Measurements from ENCODE around the gene COX6B1.
"Not testable (repeated sequence)": the region's sequence is repeated elsewhere in the genome, so short reads cannot be mapped to it uniquely, and the experiment has no call there.

COX6B1 gene

DNA sequence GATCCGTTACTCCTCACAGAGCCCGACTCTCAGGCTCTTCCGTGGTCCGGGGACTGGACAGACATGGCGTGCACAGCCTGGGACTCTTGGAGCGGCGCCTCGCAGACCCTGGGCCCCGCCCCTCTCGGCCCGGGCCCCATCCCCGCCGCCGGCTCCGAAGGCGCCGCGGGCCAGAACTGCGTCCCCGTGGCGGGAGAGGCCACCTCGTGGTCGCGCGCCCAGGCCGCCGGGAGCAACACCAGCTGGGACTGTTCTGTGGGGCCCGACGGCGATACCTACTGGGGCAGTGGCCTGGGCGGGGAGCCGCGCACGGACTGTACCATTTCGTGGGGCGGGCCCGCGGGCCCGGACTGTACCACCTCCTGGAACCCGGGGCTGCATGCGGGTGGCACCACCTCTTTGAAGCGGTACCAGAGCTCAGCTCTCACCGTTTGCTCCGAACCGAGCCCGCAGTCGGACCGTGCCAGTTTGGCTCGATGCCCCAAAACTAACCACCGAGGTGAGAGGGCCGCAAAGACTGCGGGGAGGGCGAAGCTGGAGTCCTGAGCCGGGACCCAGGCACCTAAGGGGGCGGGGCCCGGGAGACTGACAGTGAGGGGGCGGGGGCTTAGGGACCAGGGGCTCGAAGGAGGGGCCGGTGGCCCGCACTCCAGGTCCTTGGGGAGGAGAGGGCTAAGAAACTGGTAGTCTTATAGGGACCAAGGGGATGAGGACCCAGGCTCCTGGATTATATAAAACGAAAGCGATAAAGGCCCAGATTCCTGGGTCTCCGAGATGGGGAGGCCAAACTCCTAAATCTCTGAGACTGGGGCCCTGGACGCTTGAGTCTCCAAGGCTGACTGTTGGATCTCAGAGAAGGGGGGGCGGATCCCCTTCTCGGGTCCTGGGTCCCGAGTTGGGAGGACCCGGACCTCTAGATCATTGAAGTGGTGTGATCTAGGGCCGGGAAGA, 4.6 kb upstream of the COX6B1 start:
- DNase-seq (ENCODE audit: low read depth) = peak; percentile 43
- H3K4me3 ChIP-seq (ENCODE audit: low read length) = peak overlapping the region; percentile 55
- TF ChIP-seq, protein P1, sequence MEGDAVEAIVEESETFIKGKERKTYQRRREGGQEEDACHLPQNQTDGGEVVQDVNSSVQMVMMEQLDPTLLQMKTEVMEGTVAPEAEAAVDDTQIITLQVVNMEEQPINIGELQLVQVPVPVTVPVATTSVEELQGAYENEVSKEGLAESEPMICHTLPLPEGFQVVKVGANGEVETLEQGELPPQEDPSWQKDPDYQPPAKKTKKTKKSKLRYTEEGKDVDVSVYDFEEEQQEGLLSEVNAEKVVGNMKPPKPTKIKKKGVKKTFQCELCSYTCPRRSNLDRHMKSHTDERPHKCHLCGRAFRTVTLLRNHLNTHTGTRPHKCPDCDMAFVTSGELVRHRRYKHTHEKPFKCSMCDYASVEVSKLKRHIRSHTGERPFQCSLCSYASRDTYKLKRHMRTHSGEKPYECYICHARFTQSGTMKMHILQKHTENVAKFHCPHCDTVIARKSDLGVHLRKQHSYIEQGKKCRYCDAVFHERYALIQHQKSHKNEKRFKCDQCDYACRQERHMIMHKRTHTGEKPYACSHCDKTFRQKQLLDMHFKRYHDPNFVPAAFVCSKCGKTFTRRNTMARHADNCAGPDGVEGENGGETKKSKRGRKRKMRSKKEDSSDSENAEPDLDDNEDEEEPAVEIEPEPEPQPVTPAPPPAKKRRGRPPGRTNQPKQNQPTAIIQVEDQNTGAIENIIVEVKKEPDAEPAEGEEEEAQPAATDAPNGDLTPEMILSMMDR (conservative IDR thresholded peaks at IDR 0.05; ENCODE audit: low read depth, low read length) = no peak

DNA sequence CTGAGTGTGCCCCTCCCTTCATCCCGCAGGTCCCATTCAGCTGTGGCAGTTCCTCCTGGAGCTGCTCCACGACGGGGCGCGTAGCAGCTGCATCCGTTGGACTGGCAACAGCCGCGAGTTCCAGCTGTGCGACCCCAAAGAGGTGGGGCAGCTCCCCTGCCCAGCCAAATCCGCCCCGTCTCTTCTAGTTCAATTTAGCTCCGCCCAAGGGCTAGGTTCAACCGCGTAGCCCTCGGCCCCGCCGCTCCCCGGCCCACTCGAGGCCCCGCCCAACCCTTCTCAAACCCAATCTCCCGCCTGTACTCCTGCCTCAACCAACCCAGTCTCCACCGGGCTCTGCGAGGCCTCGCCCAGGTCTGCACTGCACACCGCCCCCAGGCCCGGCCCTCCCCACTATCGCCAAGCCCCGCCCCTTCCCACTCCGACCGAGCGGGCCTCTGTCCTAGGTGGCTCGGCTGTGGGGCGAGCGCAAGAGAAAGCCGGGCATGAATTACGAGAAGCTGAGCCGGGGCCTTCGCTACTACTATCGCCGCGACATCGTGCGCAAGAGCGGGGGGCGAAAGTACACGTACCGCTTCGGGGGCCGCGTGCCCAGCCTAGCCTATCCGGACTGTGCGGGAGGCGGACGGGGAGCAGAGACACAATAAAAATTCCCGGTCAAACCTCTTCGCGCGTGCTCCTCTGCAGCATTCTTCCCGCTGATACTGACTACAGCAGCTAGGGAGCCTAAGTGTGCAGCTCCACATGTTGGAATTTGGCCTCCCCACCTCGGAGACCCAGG, 3.7 kb upstream of the COX6B1 start:
- TF ChIP-seq, protein P1 (conservative IDR thresholded peaks at IDR 0.05; ENCODE audit: low read depth, low read length) = no peak
- H3K4me3 ChIP-seq (ENCODE audit: low read length) = peak overlapping the region; percentile 55
- DNase-seq (ENCODE audit: low read depth) = peak; percentile 67

DNA sequence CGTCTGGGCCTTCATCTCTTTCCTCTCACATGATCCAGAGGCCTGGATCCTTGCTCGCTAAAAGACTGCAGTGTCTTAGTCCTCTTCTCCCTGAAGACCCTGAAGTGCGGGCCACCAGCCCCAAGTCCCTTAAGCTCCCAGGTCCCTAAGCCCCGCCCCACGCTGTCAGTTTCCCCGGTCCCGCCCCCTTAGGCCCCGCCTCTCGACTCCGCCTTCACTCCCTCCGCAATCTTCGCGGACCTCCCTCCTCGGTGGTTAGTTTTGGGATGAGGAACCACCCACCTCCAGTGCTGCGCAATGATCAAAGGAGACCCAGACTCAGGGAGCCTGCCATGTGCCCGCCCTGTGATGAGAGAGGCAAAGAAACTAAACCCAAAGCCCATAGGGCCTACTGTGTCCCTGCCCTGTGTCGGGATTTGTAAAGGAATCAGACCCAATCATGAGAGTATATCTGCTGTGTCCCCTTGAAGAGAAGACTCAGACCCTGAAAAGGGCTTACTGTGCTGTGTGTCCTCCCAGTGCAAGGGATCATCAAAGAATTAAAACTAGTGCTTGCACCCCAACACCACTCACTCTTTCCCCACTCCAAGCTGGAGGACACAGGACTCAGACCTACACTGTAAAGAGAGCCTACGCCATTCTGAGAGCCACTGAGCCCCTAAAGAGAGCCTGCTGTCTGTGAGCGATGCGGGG, 3.0 kb upstream of the COX6B1 start:
- H3K4me3 ChIP-seq (ENCODE audit: low read length) = peak overlapping the region; percentile 55
- DNase-seq (ENCODE audit: low read depth) = no peak
- TF ChIP-seq, protein P1 (conservative IDR thresholded peaks at IDR 0.05; ENCODE audit: low read depth, low read length) = no peak

DNA sequence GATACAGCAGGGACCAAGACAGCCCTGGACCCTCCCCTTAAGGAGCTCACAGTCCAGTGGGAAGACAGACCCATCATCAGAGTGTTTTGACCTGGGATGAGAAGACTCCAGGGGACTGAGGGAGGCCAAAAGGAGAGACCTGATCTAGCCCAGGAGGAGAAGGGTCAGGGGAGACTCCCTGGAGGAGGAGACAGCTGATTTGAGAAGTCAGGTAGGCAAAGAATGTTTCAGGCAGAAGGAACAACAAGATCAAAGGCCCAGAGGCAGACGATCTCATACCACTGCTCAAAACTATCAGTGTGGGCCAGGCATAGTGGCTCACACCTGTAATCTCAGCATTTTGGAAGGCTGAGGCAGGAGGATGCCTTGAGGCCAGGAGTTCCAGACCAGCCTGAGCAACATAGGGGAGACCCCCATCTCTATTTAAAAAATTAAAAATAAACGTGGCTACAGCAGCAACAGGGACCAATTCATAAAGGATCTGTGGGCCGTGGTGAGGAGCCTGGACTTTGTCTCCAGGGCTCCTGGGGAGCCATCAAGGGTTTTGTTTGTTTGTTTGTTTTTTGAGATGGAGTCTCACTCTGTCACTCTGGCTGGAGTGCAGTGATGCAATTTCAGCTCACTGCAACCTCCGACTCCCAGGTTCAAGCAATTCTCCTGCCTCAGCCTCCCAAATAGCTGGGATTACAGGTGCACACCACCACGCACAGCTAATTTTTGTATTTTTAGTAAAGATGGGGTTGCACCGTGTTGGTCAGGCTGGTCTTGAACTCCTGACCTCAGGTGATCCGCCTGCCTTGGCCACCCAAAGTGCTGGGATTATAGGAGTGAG, 2.2 kb upstream of the COX6B1 start:
- TF ChIP-seq, protein P1 (conservative IDR thresholded peaks at IDR 0.05; ENCODE audit: low read depth, low read length) = no peak
- DNase-seq (ENCODE audit: low read depth) = no peak
- H3K4me3 ChIP-seq (ENCODE audit: low read length) = no peak overlapping the region

DNA sequence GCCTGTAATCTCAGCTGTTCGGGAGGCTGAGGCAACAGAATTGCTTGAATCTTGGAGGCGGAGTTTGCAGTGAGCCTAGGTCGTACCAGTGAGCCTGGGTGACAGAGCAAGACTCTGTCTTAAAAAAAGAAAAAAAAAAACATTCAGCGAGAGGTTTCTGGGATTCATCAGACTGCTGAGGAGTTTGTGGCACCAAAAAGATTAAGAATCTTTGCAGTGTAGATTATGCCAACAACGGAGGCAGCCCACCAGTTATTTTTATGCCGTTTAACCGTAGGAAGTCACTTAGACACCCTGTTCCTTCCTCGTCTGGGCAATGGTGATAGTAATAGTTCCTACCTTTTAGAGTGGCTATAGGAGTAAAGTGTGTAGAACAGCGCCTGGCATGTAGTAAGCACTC, 2.5 kb downstream of the COX6B1 start:
- H3K4me3 ChIP-seq (ENCODE audit: low read length) = no peak overlapping the region
- TF ChIP-seq, protein P1 (conservative IDR thresholded peaks at IDR 0.05; ENCODE audit: low read depth, low read length) = no peak
- DNase-seq (ENCODE audit: low read depth) = no peak

DNA sequence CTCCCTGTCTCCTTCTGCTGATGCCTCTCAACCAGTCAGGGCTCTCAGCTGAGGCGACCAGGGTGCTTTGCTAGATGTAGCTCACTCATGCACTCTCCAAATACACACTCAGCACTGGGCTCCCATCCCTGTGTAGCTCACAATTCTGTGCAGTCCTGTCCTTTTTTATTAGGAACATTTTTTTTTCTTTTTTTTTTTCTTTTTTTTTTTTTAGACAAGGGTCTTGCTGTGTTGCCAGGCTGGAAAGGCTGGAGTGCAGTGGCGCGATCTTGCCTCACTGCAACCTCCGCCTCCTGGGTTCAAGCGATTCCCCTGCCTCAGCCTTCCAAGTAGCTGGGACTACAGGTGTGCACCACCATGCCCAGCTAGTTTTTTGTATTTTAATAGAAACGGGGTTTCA, 6.7 kb downstream of the COX6B1 start:
- not testable (repeated sequence) for DNase-seq (ENCODE audit: low read depth); H3K4me3 ChIP-seq (ENCODE audit: low read length)

Data from retinal pigment epithelial cell (primary cell).